A673 (cell line): ENCODE results near the gene IP6K1. TPM values are rescaled to one million over a fixed set of nuclear protein-coding genes. Genes with fewer than 3 reads are reported as not detected.

Experiments
- BruUV-seq: library from RNA; stranded (reverse); fragments of 400-500 nt; replicated peaks from 2 replicates; lab custom pipeline; 2021; lab: Mats Ljungman, UMichigan
- CTCF ChIA-PET: fragments of 300-600 bp; sonication (Branson Sonifier 250); formaldehyde crosslinking; loops from one replicate; lab custom pipeline; 2022; ENCODE audit warnings: antibody characterized with exemption; lab: Charles Lee
- POLR2A ChIA-PET: fragments of 300-600 bp; sonication (Branson Sonifier 250); formaldehyde crosslinking; loops from one replicate; lab custom pipeline; 2022; ENCODE audit warnings: antibody characterized with exemption; ENCODE audit not compliant: low non-redundant PET; lab: Charles Lee
- DNase-seq: peaks from one replicate; pipeline ENCODE4 v3.0.0-alpha.2; 2015; ENCODE audit warnings: low spot score
- H3K27ac ChIP-seq: fragments of 200-600 bp; sonication (generic); 2 replicates; pipeline ENCODE4 v1.5.1; 2016; ENCODE audit warnings: mixed run types, low read depth, mild to moderate bottlenecking, mixed read lengths, antibody characterized with exemption, low read length; ENCODE audit not compliant: poor library complexity, severe bottlenecking
- H3K27me3 ChIP-seq: fragments of 200-600 bp; sonication (generic); replicated peaks from 2 replicates; pipeline ENCODE4 v1.6.1; 2017; ENCODE audit warnings: mixed run types, low read depth, mild to moderate bottlenecking, mixed read lengths, antibody characterized with exemption, low read length; ENCODE audit not compliant: insufficient read depth, poor library complexity
- H3K36me3 ChIP-seq: fragments of 200-600 bp; sonication (generic); 2 replicates; pipeline ENCODE4 v1.6.1; 2016; ENCODE audit warnings: mixed run types, mild to moderate bottlenecking, mixed read lengths, antibody characterized with exemption, low read length; ENCODE audit not compliant: insufficient read depth, poor library complexity, severe bottlenecking
- H3K4me1 ChIP-seq: fragments of 200-600 bp; sonication (generic); 2 replicates; pipeline ENCODE4 v1.6.1; 2017; ENCODE audit warnings: mixed run types, mild to moderate bottlenecking, mixed read lengths, antibody characterized with exemption, low read length; ENCODE audit not compliant: insufficient read depth, poor library complexity, severe bottlenecking
- H3K4me3 ChIP-seq: fragments of 200-600 bp; sonication (generic); 2 replicates; pipeline ENCODE4 v1.5.1; 2016; ENCODE audit warnings: low read depth, mixed run types, mild to moderate bottlenecking, mixed read lengths, low read length; ENCODE audit not compliant: poor library complexity, severe bottlenecking
- H3K9me3 ChIP-seq: fragments of 200-600 bp; sonication (generic); 2 replicates; pipeline ENCODE4 v1.6.1; 2016; ENCODE audit warnings: mixed run types, low read depth, mild to moderate bottlenecking, mixed read lengths, antibody characterized with exemption, low read length; ENCODE audit not compliant: poor library complexity, severe bottlenecking
- EZH2 ChIP-seq: fragments of 200-600 bp; sonication (generic); IDR thresholded peaks from 2 replicates; pipeline ENCODE4 v1.6.1; 2017; ENCODE audit warnings: borderline replicate concordance, low read depth, mild to moderate bottlenecking, mixed read lengths, antibody characterized with exemption, low read length; ENCODE audit not compliant: poor library complexity, severe bottlenecking
- intact Hi-C: fragments of 100-400 bp; cut with micrococcal nuclease; formaldehyde crosslinking; loops from one replicate; pipeline ENCODE4 v1.10.0; 2022; ENCODE audit not compliant: unreplicated experiment
- total RNA-seq: library from RNA; stranded (reverse); gene quantifications from 2 replicates; pipeline ENCODE4 v1.2.3, GENCODE V29; 2021
- TF ChIP-seq, protein P1 (sequence below): fragments of 300-800, 200-600 bp; sonication (generic); conservative IDR thresholded peaks from 2 replicates; pipeline ENCODE4 v1.5.1; 2017; ENCODE audit warnings: low read depth, mild to moderate bottlenecking, antibody characterized with exemption, low read length, moderate library complexity, mixed read lengths

The IP6K1 gene
- total RNA-seq, 1 experiment from 2014 or later, result 29.0 TPM

DNA sequence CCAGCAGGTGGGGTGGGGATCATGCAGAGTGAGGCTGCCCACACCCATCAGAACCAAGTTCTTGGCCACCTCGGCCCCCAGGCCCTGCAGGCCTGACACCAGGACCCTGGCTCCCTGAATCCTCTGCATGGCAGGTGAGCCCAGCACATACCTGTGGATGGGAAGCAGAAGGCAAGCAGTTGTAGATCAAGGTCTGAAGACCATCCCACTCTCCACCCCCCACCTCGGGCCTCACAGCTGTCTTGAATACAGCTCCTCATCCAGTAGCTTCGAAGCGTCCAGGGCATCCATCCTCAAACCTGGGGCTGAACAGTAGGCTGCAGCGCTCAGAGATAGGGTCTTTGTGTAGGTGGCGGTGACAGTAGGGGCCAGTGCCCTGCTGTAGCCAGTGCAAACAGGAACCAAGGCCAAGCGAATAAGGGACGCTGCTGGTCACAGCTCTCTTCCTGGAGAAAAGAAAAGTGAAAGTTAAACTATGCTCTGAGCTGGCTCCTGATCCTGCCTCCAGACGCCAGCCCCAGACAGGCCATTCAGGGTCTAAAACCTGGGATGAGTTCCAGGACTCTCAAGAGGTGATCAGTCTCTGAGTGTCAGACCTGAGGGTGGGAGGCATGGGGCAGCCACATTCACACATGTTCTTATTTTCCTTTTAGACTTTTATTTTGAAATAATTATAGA, 27.3 kb upstream of the IP6K1 start, which contains the start of gene UBA7:
Gene UBA7, minus strand, starts transcription at position 457 of the 678 bp plus-strand sequence. Its CDS starts 166 bp downstream, at position 291.
- Histone ChIP-seq H3K4me1 (no peaks in the 10 kb centered on the region), H3K27ac (no peak within 1 kb of the TSS), H3K9me3 (no peaks in the 10 kb centered on the region), H3K4me3 (no peak within 1 kb of the TSS), H3K36me3 (no peaks in the 10 kb centered on the region), H3K27me3 (no peaks in the 10 kb centered on the region)
- BruUV-seq, result no TSS peak
- DNase-seq, result no peak
- intact Hi-C loops, result no loop called here
- ChIA-PET POLR2A (interaction anchor here (0.6 kb wide), 1 partner anchor 167 kb away, joined by 4 read pairs; no protein-coding TSS in a partner anchor), CTCF (no interaction called here)
- TF ChIP-seq, protein P1, sequence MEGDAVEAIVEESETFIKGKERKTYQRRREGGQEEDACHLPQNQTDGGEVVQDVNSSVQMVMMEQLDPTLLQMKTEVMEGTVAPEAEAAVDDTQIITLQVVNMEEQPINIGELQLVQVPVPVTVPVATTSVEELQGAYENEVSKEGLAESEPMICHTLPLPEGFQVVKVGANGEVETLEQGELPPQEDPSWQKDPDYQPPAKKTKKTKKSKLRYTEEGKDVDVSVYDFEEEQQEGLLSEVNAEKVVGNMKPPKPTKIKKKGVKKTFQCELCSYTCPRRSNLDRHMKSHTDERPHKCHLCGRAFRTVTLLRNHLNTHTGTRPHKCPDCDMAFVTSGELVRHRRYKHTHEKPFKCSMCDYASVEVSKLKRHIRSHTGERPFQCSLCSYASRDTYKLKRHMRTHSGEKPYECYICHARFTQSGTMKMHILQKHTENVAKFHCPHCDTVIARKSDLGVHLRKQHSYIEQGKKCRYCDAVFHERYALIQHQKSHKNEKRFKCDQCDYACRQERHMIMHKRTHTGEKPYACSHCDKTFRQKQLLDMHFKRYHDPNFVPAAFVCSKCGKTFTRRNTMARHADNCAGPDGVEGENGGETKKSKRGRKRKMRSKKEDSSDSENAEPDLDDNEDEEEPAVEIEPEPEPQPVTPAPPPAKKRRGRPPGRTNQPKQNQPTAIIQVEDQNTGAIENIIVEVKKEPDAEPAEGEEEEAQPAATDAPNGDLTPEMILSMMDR, result no peak
- no peak for TF ChIP-seq EZH2

DNA sequence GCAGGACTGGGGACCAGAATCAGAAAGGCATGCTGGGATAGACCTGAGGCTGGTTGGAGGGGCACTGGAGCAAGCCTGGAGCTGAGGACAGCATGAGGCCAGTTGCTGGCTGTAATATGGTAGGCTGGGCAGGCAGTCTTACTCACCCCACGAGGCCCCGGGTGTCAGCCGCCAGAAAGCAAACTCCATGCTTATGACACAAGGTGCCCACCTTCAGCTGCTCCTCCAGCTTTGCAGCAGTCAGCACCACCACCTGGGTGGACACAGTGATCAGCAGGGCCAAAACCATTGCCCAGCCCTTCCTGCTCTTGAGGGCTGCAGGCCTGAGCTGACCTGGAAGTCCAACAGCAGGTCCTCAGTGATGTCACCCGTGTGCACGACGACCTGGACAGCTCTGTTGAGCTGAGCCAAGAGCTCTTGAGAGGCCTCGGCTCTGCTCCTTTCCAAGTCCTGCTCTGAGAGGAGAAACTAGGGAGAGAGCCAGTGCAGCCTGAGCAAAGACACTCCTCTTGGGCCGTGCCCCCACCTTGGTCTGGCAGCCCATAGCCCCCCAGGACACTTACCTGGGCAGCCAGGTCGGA, 26.7 kb upstream of the IP6K1 start:
- H3K4me3 ChIP-seq, result no peak overlapping the region
- H3K27ac ChIP-seq, result no peak overlapping the region
- ChIA-PET CTCF (interaction anchor here (0.6 kb wide), 1 partner anchor 145 kb away, joined by 3 read pairs; no protein-coding TSS in a partner anchor), POLR2A (interaction anchor here (0.6 kb wide), 1 partner anchor 166 kb away, joined by 4 read pairs; no protein-coding TSS in a partner anchor)
- no peak for DNase-seq
- no peaks in the 10 kb centered on the region for H3K27me3 ChIP-seq
- no peaks in the 10 kb centered on the region for H3K36me3 ChIP-seq
- no TSS peak for BruUV-seq
- no peak for TF ChIP-seq EZH2
- TF ChIP-seq, protein P1, result no peak
- no peaks in the 10 kb centered on the region for H3K4me1 ChIP-seq
- no peaks in the 10 kb centered on the region for H3K9me3 ChIP-seq
- intact Hi-C loops, result no loop called here

DNA sequence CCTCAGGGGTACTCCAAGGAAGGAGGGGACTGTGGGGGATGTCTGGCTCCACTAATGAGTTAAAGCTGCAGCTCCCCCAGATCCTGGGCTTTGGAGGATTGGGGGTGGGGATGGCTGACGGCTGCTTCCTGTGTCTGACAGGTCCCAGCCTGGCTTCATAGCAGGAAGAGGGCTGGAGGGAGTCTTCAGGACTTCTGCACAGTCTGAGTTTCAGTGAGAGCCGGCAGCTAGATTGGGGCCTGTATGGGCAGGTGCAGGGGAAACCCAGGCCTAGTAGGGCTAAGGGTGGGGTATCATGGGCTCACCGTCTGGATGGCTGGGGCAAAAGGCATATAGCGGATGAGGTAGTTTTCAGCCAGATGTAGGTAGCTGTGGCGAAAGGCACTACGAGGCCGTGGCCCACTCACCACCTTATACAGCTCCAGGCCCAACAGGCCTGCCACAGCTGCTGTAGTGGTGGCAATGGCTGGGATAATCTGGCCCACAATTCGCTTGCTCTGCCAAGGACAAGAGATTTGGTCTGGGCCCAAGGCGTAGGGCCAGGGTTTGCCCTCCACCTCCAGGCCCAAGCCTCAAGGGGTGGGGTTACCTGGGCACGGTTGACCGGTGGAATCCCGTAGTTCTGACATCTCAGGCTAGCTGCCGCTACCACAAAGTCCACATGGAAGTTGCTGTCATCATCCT, 21.2 kb upstream of the IP6K1 start:
- intact Hi-C loops, result no loop called here
- ChIA-PET CTCF (no interaction called here), POLR2A (no interaction called here)
- no TSS peak for BruUV-seq
- Histone ChIP-seq H3K27ac (peak overlapping the region; percentile 98), H3K4me1 (peaks cover 37% of the 10 kb centered on the region), H3K27me3 (no peaks in the 10 kb centered on the region), H3K36me3 (peaks cover 2% of the 10 kb centered on the region), H3K4me3 (no peak overlapping the region), H3K9me3 (no peaks in the 10 kb centered on the region)
- no peak for TF ChIP-seq EZH2
- TF ChIP-seq, protein P1, result no peak
- peak; percentile 41 for DNase-seq
